HG02970 (cell line): Measurements from ENCODE around the gene NLN.
"Not testable (repeated sequence)": the region's sequence is repeated elsewhere in the genome, so short reads cannot be mapped to it uniquely, and the experiment has no call there.

Experiments used
- ATAC-seq: cut with Tn5 transposase; IDR thresholded peaks from one replicate; pipeline ENCODE4 v1.9.1; 2021; ENCODE audit warnings: mild to moderate bottlenecking, moderate library complexity, moderate number of reproducible peaks; ENCODE audit not compliant: unreplicated experiment, low FRiP score

The NLN gene

GRCh38 chr5:65721720-65722574 lies at the start of gene NLN, which contains the start of gene SGTB:
NLN (plus strand) TSS chr5:65722205; CDS start chr5:65722374, 169 bp downstream.
SGTB (minus strand) TSS chr5:65722109; CDS start chr5:65720807, 1,302 bp downstream.
- ATAC-seq, result peak; percentile 90

- no peak for ATAC-seq
These were observed 49.2 kb upstream of the NLN start for GRCh38 chr5:65672796-65673195.

DNA sequence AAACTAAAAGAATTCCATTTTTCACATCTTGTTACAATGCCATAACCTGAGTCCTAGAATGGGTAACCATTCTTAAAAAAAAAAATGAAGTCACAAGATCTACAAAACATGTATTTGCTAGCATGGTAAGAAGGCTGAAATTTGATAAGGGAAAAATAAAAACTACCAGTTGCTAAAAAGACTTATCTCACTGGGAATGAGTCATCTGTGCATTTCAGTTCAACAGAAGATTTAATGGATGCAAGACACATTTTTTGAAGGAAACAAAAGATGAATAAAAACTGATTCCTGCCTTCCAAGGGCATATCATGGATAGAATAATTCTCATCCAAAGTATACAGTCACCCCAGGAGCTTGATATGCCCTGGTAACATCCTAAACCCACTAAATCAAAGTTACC lies 47.3 kb upstream of the NLN start:
- ATAC-seq, result no peak

GRCh38 chr5:65676056-65676455 lies 45.9 kb upstream of the NLN start:
- ATAC-seq, result not testable (repeated sequence)

- ATAC-seq, result no peak
These were observed 39.9 kb upstream of the NLN start for GRCh38 chr5:65682148-65682547.

DNA sequence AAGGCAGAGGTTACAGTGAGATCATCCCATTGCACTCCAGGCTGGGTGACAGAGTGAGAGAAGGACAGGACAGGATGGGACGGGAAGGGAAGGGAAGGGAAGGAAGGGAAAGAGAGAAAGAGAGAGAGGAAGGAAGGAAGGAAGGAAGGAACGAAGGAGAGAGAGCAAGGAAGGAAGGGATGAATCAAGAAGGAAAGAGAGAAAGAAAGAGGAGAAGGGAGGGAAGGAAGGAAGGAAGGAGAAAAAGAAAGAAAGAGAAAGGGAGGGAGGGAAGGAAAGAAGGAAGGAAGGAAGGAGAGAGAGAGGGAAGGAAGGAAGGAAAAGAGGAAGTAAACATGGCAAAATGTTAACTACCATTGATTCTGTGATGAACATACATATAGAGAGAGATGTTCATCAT lies 28.9 kb upstream of the NLN start:
- no peak for ATAC-seq

- ATAC-seq, result no peak
These were observed 26.7 kb upstream of the NLN start for GRCh38 chr5:65695162-65695755.

GRCh38 chr5:65695896-65696295 lies 26.1 kb upstream of the NLN start:
- ATAC-seq, result no peak

GRCh38 chr5:65696892-65697291 lies 25.1 kb upstream of the NLN start:
- ATAC-seq, result no peak

- no peak for ATAC-seq
These were observed 22.7 kb upstream of the NLN start for GRCh38 chr5:65699338-65699737.

DNA sequence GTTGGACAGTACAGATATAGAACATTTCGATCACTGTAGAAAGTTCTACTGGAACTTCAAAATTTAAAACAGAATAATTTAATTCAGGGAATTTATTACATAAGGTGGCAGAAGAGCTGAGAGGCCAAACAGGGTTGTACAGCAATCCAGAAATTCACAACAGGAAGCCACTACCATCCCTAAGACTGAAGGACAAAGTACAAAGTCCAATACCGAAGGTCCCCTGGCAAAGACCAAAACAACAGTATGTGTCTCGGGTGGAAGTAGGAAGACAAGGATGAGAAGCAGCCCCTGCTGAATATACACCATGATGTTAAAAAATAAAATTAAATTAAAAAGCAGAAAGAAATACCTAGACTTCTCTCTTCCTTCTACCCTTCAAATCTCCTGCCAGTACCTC lies 20.0 kb upstream of the NLN start:
- no peak for ATAC-seq

DNA sequence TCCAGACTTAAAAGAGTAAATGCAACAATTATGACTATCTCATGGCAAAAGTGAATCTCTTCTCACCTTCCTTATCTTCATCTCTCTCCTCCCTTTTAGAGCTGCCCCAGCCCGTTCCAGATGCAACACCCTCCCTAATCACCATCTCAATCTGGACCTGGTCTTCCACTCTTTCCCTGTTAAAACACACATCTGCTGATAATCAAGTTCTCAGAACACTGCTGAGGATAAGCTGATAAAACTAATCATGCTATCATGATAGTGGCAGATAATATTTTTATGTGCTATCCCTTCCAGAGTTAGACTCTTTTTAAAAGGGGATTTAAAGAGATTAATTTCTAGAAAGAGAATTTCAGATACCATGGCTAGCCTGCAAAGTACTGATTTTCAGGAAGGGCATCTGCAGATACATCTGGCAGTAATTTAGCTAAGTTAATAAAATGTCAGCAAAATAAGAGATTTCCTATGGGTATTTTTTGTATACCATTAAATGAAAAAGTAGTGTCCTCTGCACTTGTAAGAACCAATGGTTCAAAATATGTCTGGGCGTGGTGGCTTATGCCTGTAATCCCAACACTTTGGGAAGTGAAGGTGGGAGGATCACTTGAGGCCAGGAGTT lies 17.3 kb upstream of the NLN start:
- ATAC-seq, result no peak

- ATAC-seq, result no peak
These were observed 14.3 kb upstream of the NLN start for GRCh38 chr5:65707663-65708062.

DNA sequence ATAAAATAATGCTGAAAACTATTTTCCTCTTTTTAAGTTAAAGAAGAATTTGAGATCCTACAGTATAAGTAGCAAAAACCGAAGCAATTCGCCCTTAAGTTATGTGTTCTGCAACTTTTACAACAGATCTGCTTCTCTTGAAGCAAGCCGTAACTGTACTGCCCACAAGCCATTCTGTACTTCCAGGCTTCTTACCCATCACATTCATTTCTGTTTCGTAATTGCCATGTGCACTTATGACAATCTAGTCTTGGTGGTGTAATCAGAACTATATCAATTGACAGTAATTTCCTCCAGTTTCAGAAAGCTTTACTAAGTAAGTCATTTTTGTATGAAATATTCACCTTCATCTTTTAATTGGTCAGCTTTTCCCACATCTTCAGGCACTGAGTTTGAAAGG lies 13.9 kb upstream of the NLN start:
- ATAC-seq, result no peak

GRCh38 chr5:65718576-65719310 lies 3.3 kb upstream of the NLN start:
- ATAC-seq, result no peak

- no peak for ATAC-seq
These were observed 820 bp upstream of the NLN start for GRCh38 chr5:65721050-65721719.

- ATAC-seq, result no peak
These were observed 784 bp downstream of the NLN start for GRCh38 chr5:65722575-65723403.

- no peak for ATAC-seq
These were observed 5.6 kb downstream of the NLN start for GRCh38 chr5:65727491-65728156.

- ATAC-seq, result no peak
These were observed 6.2 kb downstream of the NLN start for GRCh38 chr5:65728218-65728617.
